Measurements from ENCODE around the gene USP6NL. TPM values are rescaled to one million over a fixed set of nuclear protein-coding genes. Genes with fewer than 3 reads are reported as not detected.

USP6NL gene
- total RNA-seq, 1 donor from 2014 or later = 64.5 TPM

DNA sequence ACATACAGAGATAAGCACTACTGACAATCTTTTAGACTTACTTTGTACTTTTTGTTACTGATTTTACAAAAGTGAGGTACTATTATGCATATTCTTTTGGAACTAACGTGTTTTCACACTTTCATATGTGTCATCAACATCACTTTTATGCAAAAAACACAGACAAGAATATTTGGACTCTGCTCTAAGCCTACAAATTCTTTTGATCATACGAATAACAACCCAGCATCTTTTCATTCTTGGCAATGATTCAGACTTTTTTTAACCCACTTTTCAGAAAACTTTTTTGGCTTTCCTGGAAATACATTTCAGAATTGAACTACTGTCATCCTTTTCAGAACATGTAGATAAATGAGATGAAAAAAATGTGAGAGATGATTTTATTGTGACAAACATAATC, 30.2 kb downstream of the USP6NL start:
- POLR2A ChIA-PET = interaction anchor here (1.2 to 3.7 kb wide), 2 partner anchors 24 to 31 kb away, joined by 3 to 17 read pairs; partner anchors contain the start of gene USP6NL
- peak overlapping the region; percentile 56 for H3K27ac Mint-ChIP-seq
- no peak for ATAC-seq (ENCODE audit: low read depth)
- H3K27me3 Mint-ChIP-seq = no peaks in the 10 kb centered on the region
- no peak overlapping the region for H3K4me3 Mint-ChIP-seq
- DNase-seq = no peak
- H3K4me1 Mint-ChIP-seq = peaks cover 72% of the 10 kb centered on the region
- peaks cover 31% of the 10 kb centered on the region for H3K36me3 Mint-ChIP-seq (ENCODE audit: low read depth)
- no peak for TF ChIP-seq CTCF (IDR thresholded peaks at IDR 0.05)
- peaks cover 2% of the 10 kb centered on the region for H3K9me3 Mint-ChIP-seq
- CTCF ChIA-PET = no interaction called here
- intact Hi-C loops (cut with micrococcal nuclease) = no loop called here

GRCh38 chr10:11579885-11580284, 31.6 kb downstream of the USP6NL start:
- intact Hi-C loops (cut with micrococcal nuclease) = loop anchor here (1.0 to 2.0 kb wide), 3 partner anchors 19 to 63 kb away; no protein-coding TSS in a partner anchor
- no peak overlapping the region for H3K27ac Mint-ChIP-seq
- no peak for TF ChIP-seq CTCF (IDR thresholded peaks at IDR 0.05)
- H3K27me3 Mint-ChIP-seq = no peaks in the 10 kb centered on the region
- POLR2A ChIA-PET = interaction anchor here (0.7 to 3.7 kb wide), 7 partner anchors 20 to 650 kb away, joined by 3 to 17 read pairs (median 7); partner anchors contain the start of gene USP6NL
- peaks cover 75% of the 10 kb centered on the region for H3K4me1 Mint-ChIP-seq
- ATAC-seq (ENCODE audit: low read depth) (no peak), DNase-seq (no peak)
- H3K9me3 Mint-ChIP-seq = peaks cover under 1% of the 10 kb centered on the region
- no peak overlapping the region for H3K4me3 Mint-ChIP-seq
- H3K36me3 Mint-ChIP-seq (ENCODE audit: low read depth) = peaks cover 22% of the 10 kb centered on the region
- CTCF ChIA-PET = interaction anchor here (0.9 to 2.3 kb wide), 2 partner anchors 29 to 178 kb away, joined by 3 to 7 read pairs; no protein-coding TSS in a partner anchor

GRCh38 chr10:11578802-11579255, 32.6 kb downstream of the USP6NL start:
- CTCF ChIA-PET = interaction anchor here (0.7 to 2.3 kb wide), 7 partner anchors 9 to 146 kb away, joined by 3 to 7 read pairs (median 3); no protein-coding TSS in a partner anchor
- Mint-ChIP-seq H3K36me3 (ENCODE audit: low read depth) (peaks cover 15% of the 10 kb centered on the region), H3K27me3 (no peaks in the 10 kb centered on the region), H3K4me1 (peaks cover 75% of the 10 kb centered on the region), H3K9me3 (no peaks in the 10 kb centered on the region), H3K27ac (peak overlapping the region; percentile 67), H3K4me3 (peak overlapping the region; percentile 46)
- TF ChIP-seq CTCF (IDR thresholded peaks at IDR 0.05) = no peak
- ATAC-seq (ENCODE audit: low read depth) (peak; percentile 72), DNase-seq (no peak)
- intact Hi-C loops (cut with micrococcal nuclease) = loop anchor here (1.0 to 2.0 kb wide), 3 partner anchors 18 to 62 kb away; no protein-coding TSS in a partner anchor
- POLR2A ChIA-PET = interaction anchor here (0.7 to 3.7 kb wide), 13 partner anchors 9 to 107 kb away, joined by 3 to 17 read pairs (median 5); partner anchors contain the start of gene USP6NL

DNA sequence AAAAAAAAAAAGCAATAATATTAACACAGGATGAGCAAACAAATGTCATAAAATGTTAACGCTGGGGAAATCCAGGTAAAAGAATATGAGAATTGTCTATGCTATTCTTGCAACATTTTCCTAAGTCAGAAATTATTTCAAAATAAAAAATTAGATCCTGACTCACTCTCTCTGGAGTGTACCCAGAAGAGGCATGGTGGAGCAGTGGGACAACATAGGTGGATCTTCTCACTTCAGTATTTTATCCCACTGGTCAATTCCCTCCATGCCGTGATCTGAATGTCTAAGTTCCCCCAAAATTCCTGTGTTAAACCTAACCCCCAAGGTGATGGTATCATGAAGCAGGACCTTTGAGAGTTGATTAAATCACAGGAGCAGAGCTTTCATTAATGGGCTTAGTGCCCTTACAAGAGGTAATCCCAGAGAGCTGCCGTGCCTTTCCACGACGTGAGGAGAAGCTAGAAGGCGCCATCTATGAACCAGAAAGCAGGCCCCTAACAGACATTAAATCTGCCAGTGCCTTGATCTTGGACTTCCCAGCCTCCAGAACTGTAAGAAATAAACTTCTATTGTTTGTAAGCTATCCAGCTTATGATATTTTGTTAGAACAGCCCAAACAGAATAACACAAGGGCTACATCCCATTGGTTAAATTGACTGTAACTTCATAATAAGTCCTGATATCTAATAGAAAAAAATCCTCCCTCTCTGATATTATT, 35.2 kb downstream of the USP6NL start:
- no peak overlapping the region for H3K4me3 Mint-ChIP-seq
- H3K4me1 Mint-ChIP-seq = peaks cover 81% of the 10 kb centered on the region
- no peak for ATAC-seq (ENCODE audit: low read depth)
- TF ChIP-seq CTCF (IDR thresholded peaks at IDR 0.05) = no peak
- H3K36me3 Mint-ChIP-seq (ENCODE audit: low read depth) = peaks cover 9% of the 10 kb centered on the region
- no peaks in the 10 kb centered on the region for H3K9me3 Mint-ChIP-seq
- no peaks in the 10 kb centered on the region for H3K27me3 Mint-ChIP-seq
- intact Hi-C loops (cut with micrococcal nuclease) = no loop called here
- ChIA-PET CTCF (interaction anchor here (1.1 kb wide), 1 partner anchor 61 kb away, joined by 3 read pairs; no protein-coding TSS in a partner anchor), POLR2A (interaction anchor here (0.6 to 1.1 kb wide), 4 partner anchors 21 to 524 kb away, joined by 3 to 4 read pairs (median 4); no protein-coding TSS in a partner anchor)
- no peak for DNase-seq
- peak overlapping the region; percentile 79 for H3K27ac Mint-ChIP-seq

DNA sequence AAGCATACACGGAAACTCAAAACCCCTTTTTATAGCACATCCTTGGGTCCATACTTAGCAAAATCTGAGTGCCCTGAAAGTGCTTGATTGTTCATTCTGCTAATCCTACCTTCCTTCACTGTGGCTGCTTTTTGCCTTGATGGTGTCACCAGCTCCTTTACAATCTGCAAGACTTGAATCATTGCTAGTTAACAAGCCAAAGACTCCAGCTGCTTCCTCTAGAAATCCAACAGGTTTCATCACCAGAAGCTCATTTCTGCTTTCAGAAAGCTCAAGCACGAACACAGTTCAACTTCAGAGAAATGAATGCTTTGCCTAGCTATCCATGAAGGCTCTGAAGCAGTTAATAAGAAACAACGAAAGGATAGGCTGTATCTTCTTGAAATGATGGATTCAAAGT, 38.0 kb downstream of the USP6NL start:
- POLR2A ChIA-PET = interaction anchor here (0.7 to 1.7 kb wide), 6 partner anchors 15 to 126 kb away, joined by 3 to 10 read pairs (median 6); no protein-coding TSS in a partner anchor
- Mint-ChIP-seq H3K4me1 (peaks cover 85% of the 10 kb centered on the region), H3K9me3 (peaks cover 3% of the 10 kb centered on the region), H3K4me3 (peak overlapping the region; percentile 60), H3K27me3 (no peaks in the 10 kb centered on the region), H3K36me3 (ENCODE audit: low read depth) (peaks cover 9% of the 10 kb centered on the region), H3K27ac (peak overlapping the region; percentile 79)
- no peak for TF ChIP-seq CTCF (IDR thresholded peaks at IDR 0.05)
- ATAC-seq (ENCODE audit: low read depth) = peak; percentile 65
- intact Hi-C loops (cut with micrococcal nuclease) = no loop called here
- CTCF ChIA-PET = interaction anchor here (1.4 kb wide), 1 partner anchor 152 kb away, joined by 6 read pairs; no protein-coding TSS in a partner anchor
- no peak for DNase-seq

All from activated B cell treated with CpG ODN at 0.5 μM for 24 hours (primary cell).